ENCODE data around the gene ADAMTS19.
"Not testable (repeated sequence)": the region's sequence is repeated elsewhere in the genome, so short reads cannot be mapped to it uniquely, and the experiment has no call there.

The ADAMTS19 gene

DNA sequence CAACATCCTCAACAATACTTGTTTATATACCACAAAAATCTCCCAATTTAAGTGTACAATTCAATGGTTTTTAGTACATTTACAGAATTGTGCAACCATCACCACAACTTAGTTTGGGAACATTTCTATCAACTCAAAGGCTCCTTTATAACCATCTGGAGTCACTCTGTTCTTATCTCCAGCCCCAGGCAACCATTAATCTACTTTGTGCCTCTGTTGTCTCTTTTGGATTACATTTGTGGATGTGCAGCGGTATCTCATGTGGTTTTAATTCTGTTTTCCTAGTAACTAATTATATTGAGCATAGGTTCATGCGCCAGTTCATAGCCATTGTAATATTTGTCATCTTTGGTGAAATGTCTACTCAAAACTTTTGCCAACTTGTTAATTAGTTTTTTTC, 14.4 kb downstream of the ADAMTS19 start:
- peak; percentile 43 for DNase-seq

DNA sequence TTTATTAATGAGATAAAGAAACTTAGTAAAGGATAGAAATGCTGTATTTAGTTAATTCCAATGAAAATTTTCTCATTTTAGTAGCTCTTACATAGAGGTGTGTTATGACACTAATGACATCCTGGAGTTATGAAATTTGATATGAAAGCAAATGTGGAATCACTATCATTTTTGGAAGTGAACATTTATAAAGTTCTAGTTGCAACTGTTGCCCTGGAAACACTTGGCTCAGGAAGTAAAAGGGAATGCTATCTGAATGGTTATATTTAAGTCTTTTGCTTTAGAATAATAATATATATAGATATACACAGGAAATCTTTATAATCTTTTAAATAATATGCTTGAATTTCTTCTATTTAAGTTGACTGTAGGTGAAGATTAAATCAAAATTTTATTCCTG, 16.7 kb downstream of the ADAMTS19 start:
- DNase-seq, result no peak

DNA sequence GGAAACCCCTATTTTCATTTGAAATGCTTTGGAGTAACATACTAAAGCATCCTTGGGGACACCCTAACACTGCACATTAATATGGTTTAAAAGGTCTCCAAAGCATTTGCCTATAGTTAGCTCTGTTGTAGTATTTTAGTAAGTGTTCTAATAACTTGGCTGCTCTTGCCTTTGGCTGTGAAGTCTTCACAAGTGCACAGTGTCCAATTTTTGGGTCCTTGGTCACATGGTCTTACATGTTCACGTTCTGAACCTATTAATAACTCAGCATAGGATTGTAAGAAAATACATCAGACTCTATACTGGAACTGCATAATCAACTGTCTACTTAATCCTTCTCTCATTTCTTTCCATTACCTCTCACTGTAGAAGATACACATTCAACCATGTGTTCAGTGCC, 17.4 kb downstream of the ADAMTS19 start:
- no peak for DNase-seq

DNA sequence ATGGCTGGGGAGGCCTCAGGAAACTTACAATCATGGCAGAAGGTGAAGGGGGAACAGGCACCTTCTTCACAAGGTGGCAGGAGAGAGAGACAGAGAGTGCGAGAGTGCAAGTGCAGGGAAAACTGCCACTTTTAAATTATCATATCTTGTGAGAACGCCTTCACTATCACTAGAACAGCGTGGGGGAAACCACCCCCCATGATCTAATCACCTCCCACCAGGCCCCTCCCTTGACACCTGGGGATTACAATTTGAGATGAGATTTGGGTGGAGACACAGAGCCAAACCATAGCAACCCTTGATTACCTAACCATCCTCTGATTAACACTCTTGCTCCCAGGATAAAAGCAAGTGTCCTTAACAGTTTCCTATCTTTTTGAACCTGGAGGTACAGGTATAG, 21.1 kb downstream of the ADAMTS19 start:
- no peak for DNase-seq

DNA sequence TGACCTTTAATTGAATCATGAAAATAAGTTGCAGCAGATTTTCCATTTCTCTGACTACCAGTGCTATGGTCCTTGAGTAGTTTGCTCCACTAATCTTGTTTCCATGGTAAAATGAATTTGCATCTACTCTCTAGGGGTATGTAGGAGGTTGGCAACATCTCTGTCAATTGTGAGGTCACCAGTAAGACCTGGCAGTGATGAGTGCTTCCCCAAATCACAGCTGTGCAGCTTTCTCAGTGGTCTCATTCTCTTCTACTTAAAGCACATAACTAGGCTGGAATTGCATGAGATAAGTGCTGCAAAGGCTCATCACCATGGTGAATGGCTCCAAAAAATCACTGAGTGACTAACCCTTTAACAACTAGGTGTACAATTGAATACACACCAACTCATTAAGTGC, 36.3 kb downstream of the ADAMTS19 start:
- DNase-seq, result no peak

DNA sequence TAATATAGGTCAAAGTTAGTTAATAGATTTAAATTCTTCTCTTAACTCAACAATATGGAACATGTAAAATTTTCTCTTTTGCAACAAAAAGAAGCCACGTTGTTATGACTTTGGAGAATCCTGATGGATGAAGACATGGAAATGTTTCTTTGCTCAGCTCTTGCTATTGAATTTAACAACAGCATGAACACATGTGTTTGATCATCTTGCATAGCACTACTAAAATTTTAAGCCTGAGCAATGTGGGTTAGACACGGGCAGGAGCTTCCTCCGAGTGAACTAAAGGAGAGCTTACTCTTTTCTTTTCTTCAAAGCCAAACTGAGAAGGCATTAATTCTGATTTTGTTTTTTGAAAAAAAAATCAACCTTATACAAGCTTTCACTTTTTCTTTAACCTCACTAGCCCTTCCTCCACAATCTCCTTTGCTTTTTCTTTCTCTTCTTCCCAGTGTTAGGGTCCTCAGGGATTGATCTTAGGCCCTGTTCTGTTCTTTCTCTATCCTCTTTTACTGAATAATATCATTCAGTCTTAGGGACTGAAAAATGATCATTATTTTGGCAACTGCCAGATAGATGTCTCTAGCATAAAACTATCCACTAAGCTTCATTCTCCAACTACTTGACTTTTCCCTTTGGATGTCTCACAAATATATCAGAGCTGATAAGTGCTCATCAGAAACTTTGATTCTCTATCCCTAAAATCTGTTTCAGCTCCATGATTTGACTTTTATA, 36.9 kb downstream of the ADAMTS19 start:
- DNase-seq, result no peak

DNA sequence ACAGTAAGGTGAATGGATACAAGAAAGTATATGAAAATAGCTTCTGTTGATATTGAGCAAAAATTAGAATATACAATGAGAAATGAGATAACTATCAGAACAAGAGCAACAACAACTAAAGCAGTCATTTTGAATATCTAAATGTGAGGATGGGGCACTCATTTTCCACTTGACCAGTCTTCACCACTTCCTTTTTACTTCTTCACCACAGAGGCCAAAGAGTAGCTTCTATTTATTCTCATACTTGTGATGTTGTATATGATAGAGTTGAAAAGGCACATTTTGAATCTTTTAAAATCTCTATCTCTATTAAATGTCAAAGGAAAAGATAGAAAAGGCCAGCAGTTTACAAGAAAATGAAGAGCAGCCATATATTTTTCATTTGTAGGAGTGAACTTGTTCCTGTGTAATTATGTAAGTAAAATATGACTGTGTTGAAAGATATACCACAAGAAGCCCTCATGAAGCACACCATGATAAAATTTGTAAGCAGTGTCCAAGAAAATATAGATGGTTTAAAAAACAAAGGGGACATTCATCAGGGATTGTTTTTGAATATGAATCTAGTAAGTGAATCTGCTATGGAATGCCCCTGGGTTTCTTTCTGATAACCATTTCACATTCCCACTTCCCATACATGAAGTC, 39.2 kb downstream of the ADAMTS19 start:
- DNase-seq, result no peak

DNA sequence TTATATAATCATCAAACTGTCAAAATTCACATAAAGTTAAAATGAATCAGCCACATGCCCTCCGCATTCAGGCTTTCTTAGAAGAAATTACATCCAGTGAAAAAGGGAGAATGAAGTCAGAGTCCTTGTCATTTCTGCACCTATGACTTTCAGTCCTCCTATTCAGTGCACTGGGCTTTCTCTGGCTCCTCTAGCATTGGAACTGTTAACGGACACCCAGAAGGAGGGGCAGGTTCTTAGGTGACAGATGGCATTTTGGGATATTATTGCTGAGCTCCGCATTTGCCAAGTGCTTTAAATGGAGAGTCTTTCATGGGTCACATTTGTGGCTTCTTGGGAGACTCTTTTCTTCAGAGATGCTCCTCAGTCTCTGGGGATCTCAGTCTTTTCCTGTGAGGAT, 40.0 kb downstream of the ADAMTS19 start:
- DNase-seq, result no peak

DNA sequence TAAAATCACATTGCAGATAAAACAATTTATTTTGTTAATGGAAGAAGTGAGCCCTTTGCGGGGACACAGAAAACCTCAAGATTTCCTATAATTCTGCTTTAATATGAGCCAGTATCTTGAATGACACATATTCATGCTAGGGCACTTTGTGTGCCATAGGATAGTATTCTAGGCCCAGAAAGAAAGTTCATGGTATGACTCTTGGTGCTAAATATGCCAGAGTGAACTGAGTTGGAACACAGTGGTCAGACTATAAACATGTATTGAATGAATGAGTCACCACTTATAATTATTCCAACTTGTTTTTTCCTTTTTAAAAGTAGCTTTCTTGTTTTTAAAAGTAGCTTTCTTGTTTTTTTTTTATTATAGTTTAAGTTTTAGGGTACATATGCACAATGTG, 46.0 kb downstream of the ADAMTS19 start:
- DNase-seq, result no peak

DNA sequence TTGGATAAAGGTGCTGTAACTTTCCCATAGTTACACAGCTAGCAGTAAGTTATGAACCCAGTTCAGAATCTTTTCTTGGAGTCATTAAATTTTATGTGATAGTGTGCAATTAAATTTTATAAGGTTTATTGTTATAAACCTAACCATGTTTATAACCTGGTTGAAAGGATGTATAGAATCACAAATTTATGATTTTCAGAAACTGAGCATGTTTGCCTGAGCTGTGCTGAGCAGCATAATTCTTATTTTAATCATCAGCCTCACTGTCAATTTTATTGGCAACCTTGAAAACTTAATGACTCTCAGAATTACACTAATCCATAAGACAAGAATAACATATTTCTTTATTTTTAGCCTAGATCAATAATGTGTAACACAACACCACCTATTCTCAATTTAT, 46.9 kb downstream of the ADAMTS19 start:
- no peak for DNase-seq

DNA sequence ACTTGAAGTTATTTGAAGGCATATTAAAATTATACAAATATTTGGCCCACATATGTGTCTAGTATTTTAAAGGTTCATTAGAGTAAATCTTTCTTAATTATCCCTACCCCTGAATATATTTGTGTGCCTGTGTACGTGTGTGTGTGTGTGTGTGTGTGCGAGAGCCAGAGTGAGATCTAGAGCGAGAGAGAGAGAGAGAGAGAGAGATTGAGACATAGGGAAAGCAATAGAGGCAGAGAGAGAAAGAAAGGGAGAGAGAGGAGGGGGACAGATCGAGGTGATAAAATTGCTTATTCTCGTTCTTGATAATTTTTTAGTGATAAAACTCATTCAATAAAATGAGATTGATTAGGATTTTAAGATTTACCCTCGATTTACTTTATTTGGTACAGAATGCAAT, 47.4 kb downstream of the ADAMTS19 start:
- no peak for DNase-seq

DNA sequence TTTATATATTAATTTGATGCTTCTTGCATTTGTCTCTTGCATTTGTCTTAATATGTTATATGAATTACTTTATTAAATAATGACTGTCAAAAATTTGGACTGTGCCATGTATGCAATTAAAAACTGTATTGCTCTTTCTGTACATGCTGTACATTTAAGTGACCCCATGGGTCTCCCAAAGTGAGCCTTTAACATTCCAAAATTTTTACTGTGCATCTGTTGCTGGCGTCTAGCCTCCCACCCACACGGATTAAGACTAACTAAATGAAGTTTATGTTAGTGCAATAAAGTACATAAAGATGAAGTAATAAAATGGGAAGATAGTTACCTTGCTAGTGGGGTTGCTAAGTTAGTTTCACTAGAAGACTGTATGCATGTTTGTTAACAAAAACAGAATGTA, 48.5 kb downstream of the ADAMTS19 start:
- no peak for DNase-seq

DNA sequence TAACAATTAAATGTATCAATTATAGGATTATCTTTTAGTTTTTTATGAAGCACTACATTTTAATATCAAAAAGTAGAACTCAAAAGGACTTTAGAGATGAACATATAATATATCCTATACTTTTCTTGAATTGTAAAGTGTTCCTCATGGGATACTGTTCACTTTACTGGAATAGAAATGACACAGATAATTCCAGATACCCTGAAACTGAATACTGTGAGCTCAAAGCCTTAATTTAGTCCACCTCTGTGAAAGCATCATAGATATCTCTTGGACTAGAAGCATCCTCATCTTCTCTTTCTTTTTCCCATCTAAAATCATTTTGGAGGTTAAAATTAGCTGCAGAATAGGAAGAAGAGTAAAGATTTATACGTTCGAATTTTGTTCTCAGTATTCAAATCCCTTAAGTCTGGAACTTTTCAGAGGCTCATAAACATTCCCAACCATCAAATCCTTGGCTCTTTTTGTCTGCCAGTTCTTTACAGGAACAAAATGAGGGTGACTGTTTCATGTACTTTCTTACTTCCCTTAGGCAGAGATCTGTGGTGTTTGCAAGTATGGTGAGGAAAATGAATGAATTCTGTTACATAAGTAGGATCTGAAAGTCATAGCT, 49.4 kb downstream of the ADAMTS19 start:
- no peak for DNase-seq

DNA sequence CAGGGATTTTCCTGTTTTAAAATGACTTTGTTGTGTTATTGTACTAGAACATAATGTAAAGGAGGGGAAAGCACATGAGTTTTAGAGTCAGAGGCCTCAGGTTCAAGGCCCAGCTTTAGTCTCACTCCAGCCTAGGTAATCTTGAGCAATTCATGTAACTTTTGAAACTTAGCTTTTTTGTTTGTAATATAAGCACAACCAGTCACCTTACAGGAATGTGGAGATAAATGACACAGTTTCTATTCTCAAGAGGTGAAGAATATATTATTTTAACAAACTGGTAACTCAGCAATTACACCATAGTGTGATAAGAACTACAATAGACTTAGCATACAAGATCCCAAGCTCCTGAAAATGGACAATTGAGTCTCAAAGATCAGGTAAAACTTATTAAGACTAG, 51.2 kb downstream of the ADAMTS19 start:
- DNase-seq, result no peak

DNA sequence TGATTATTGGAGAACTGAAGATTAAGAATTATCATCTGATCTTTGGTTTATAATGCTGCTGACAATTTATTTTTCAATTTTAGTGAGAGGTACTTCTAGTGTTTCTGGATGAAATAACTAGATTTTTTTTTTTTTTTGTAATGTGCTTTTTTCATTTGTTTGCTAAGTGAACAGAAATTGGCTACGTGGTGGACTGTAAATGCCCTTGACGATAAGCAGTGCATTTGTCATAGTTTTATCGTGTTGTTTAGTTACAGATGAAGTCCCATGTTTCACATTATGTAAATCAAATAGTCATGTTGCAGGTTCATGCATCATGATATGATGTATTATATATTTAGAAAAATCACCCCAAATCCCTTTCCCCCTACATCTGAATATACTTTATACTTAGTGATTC, 81.0 kb downstream of the ADAMTS19 start:
- DNase-seq, result no peak

DNA sequence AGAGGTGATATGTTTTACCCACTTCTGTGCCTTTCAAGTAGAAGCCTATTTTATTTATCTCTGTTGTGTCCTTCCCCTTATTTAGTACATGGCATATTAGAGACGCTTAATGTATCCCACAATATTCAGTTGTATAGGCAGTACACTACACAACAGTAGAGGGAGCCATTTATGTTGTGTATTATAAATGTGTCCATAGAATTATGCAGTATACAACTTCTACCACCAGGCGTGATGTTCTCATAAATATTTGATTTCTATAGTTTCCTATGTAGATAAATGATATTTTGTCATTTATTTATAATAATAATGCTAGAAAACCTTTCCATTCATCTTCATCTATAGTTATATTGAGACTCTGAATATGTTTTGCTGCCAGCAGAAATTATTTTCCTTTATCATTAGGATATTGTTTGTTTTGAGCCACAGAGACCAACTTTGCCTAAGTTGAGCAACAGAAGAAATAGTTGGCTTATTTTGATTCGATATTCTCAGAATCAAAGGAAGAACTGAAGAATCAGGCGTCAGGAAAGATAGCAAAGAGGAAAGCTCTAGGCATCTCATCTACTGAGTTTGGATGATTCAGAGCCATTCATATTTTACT, 81.7 kb downstream of the ADAMTS19 start:
- peak; percentile 40 for DNase-seq

DNA sequence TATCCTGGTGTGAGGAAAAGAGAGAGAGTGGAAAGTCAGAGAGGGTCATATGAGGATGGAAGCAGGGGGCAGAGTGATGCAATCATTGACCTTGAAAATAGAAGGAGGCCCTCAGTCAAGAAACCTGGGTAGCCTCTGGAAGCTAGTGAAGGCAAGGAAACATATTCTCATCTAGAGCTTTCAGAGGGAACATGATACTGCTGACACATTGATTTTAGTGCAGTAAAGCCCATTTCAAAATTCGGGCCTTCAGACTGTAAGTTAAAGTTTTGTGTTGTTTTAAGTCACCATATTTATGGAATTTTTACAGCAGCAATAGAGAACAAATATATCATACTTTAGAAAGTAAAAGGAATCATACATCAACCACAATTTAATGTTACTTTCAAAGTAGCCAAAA, 87.0 kb downstream of the ADAMTS19 start:
- DNase-seq, result no peak

DNA sequence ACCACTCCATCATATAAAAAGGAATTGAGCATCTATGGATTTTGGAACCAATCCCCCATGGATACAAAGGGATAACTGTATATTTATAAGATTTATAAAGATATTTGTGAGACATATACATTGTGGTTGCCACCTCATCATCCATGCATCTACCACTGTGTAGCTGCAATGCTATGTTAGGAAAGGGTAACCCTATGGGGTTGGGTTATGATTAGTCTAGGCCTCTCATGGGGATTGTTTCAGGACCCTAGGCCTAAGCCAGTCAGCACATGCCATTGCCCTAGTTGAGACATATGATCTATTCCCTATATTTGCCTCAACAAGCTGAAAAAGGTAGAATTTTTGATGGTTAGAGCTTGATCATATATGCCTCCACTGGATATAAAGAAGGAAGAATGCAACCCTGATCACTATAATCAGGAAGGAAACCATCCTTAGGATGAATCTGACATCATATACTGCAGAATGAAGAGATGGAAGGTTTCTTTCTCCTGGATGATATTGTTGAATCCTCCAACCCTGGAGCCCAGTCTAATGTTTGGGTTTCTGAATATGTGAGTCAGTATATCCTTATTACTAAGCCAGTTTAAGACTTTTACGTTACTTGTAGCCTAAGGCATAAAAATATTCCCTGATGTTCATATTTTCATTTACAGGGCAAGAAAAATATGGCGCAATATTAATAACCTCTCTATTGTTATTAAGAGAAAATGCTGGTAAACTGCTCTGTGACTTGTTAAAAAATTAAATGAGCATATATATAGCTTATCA, 94.2 kb downstream of the ADAMTS19 start:
- DNase-seq, result no peak

DNA sequence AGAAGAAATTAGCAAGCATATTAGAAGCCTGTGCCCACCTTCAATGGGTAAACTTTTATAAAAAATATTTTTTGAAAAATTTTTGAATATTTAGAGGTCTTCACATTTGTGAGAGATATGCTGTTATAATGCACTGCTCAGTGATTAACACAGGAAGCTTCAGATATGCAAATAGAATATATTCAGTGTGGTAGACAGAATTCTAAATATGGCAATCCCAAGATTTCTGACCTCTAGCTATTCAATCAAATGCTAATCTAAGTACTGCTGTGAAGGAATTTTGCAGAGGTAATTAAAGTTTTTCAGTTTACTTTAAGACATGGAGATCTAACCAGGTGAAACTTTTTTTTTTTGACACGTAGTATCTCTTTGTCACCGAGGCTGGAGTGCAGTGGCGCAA, 103.5 kb downstream of the ADAMTS19 start:
- no peak for DNase-seq

DNA sequence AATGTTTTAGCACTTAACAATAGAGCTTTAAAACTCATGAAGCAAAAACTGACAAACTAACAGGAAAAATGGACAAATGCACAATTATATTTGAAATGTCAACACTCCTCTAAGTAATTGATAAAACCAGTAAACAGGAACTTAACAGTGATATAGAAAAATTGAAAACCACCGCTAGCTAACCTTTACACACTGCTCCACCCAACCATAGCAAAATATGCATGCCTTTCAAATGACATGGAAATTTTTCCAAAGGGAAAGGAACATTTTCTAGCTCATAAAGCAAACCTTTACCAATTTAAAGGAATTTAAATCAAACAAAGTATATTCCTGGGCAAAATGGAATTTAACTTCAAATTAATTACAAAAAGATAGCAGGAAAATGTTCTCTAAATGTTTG, 109.2 kb downstream of the ADAMTS19 start:
- no peak for DNase-seq

DNA sequence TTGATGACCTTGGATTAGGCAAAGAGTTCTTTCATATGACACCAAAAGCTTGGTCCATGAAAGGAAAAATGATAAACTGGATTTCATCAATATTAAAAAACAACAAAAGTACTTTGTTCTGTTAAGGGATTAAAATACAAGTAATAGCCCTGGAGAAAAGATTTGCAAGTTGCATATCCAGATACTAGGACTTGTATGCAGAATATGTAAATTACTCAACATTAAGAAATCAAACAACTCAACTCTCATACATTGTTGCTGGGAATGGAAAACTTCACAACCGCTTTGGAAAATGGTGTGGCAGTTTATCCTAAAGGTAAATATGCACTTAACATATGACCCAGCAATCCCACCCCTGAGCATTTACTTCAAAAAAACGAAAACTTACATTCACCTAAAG, 112.0 kb downstream of the ADAMTS19 start:
- no peak for DNase-seq

DNA sequence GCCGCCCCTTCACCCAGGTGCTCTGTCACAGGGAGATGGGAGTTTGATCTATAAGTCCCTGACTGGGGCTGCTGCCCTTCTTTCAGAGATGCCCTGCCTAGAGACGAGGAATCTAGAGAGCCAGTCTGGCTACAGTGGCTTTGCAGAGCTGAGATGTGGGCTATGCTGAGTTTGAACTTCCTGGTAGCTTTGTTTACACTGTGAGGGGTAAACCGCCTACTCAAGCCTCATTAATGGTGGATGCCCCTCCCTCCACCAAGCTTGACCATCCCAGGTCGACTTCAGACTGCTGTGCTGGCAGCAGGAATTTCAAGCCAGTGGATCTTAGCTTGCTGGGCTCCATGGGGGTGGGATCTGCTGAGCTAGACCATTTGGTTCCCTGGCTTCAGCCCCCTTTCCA, 124.4 kb downstream of the ADAMTS19 start:
- not testable (repeated sequence) for DNase-seq

DNA sequence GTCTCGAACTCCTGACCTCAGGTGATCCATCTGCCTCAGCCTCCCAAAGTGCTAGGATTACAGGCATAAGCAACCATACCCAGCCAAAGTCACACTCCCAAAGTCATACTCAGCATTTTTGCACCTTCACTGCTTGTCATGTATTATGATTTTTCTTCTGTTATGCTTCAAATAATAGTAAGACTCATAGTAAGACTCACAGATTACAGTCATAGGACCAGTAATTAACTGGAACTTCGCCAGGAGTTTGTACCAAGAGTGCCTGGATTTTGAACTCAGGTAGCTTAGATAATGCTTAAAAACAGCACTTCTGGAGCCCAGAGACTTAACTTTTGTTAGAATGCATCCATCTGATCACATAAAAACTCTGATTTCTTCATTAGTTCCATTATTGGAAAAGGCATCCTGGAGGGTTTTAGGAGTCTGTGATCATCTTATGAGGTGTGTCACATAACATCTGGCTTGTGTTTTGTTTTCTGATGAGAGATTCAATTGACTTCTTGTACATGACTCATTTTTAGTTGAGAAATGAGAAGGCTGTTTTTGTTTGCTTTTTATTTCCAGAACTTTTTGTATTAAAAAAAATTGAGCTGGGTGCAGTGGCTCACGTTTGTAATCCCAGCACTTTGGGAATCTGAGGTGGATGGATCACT, 131.5 kb downstream of the ADAMTS19 start:
- DNase-seq, result no peak

Data from hematopoietic multipotent progenitor cell treated with erythropoietin and hydrocortisone succinate and interleukin-3 and kit ligand, for 8 days (in vitro differentiated cells).